ENCODE data around the gene COMMD10. TPM values are rescaled to one million over a fixed set of nuclear protein-coding genes. Genes with fewer than 3 reads are reported as not detected.

The COMMD10 gene
- total RNA-seq (2021; fragmentation: NEBNext Ultra II Directional; extraction: Animal tissue kit (Norgen Biotek cat#: 25700)), result 10 to 100 TPM; 19.0 to 25.0 (median 22.0) TPM
- long read RNA-seq, transcript COMMD10-201 (7 exons, 1,469 nt), result major isoform, 39 of 43 reads
- long read RNA-seq, partial matches to known transcripts, result 0 of 43 reads
- long read RNA-seq, other reads (novel, unspliced or antisense), result 4 of 43 reads

- H3K9me3 Mint-ChIP-seq, result no peaks in the 10 kb centered on the region
- H3K27ac Mint-ChIP-seq, result peak within 1 kb of the TSS; percentile 95
- peaks cover 23% of the 10 kb centered on the region for H3K36me3 Mint-ChIP-seq (ENCODE audit: low read depth)
- TF ChIP-seq CTCF (IDR thresholded peaks at IDR 0.05), result no peak
- no peaks in the 10 kb centered on the region for H3K27me3 Mint-ChIP-seq (ENCODE audit: insufficient read depth)
- H3K4me1 Mint-ChIP-seq (ENCODE audit: low read depth), result peaks cover 30% of the 10 kb centered on the region
- peak; percentile 64 for DNase-seq
- peak within 1 kb of the TSS; percentile 92 for H3K4me3 Mint-ChIP-seq
These were observed at the start of gene COMMD10 for GRCh38 chr5:116084871-116085715. COMMD10 (plus strand) TSS chr5:116085025.

GRCh38 chr5:116035123-116035522, 49.7 kb upstream of the COMMD10 start:
- Mint-ChIP-seq H3K9me3 (no peaks in the 10 kb centered on the region), H3K4me3 (no peak overlapping the region), H3K27ac (no peak overlapping the region), H3K36me3 (ENCODE audit: low read depth) (no peaks in the 10 kb centered on the region), H3K27me3 (ENCODE audit: insufficient read depth) (peaks cover 12% of the 10 kb centered on the region), H3K4me1 (ENCODE audit: low read depth) (peaks cover 16% of the 10 kb centered on the region)
- no peak for TF ChIP-seq CTCF (IDR thresholded peaks at IDR 0.05)
- DNase-seq, result no peak

GRCh38 chr5:116037236-116037822, 47.5 kb upstream of the COMMD10 start:
- Mint-ChIP-seq H3K9me3 (no peaks in the 10 kb centered on the region), H3K36me3 (ENCODE audit: low read depth) (no peaks in the 10 kb centered on the region), H3K4me3 (no peak overlapping the region), H3K27me3 (ENCODE audit: insufficient read depth) (peaks cover 20% of the 10 kb centered on the region), H3K4me1 (ENCODE audit: low read depth) (peaks cover 1% of the 10 kb centered on the region), H3K27ac (no peak overlapping the region)
- DNase-seq, result no peak
- TF ChIP-seq CTCF (IDR thresholded peaks at IDR 0.05), result peak; percentile 74

- Mint-ChIP-seq H3K4me1 (ENCODE audit: low read depth) (no peaks in the 10 kb centered on the region), H3K27ac (no peak overlapping the region), H3K4me3 (no peak overlapping the region), H3K36me3 (ENCODE audit: low read depth) (no peaks in the 10 kb centered on the region), H3K27me3 (ENCODE audit: insufficient read depth) (peaks cover 20% of the 10 kb centered on the region), H3K9me3 (no peaks in the 10 kb centered on the region)
- TF ChIP-seq CTCF (IDR thresholded peaks at IDR 0.05), result no peak
- DNase-seq, result no peak
These were observed 46.0 kb upstream of the COMMD10 start for GRCh38 chr5:116038817-116039216.

- DNase-seq, result no peak
- H3K27ac Mint-ChIP-seq, result no peak overlapping the region
- no peaks in the 10 kb centered on the region for H3K9me3 Mint-ChIP-seq
- H3K27me3 Mint-ChIP-seq (ENCODE audit: insufficient read depth), result peaks cover 18% of the 10 kb centered on the region
- H3K4me3 Mint-ChIP-seq, result no peak overlapping the region
- TF ChIP-seq CTCF (IDR thresholded peaks at IDR 0.05), result no peak
- H3K36me3 Mint-ChIP-seq (ENCODE audit: low read depth), result no peaks in the 10 kb centered on the region
- no peaks in the 10 kb centered on the region for H3K4me1 Mint-ChIP-seq (ENCODE audit: low read depth)
These were observed 42.5 kb upstream of the COMMD10 start for GRCh38 chr5:116042375-116042774.

All from HFFc6 (cell line).